HepG2 (cell line): ENCODE data around the gene NEDD8. TPM values are rescaled to one million over a fixed set of nuclear protein-coding genes. Genes with fewer than 3 reads are reported as not detected.

Source experiments
- ATAC-seq: fragments of 200-7000 bp; cut with Tn5 transposase; 3 replicates; pipeline ENCODE4 v1.9.1; 2020; ENCODE audit warnings: mild to moderate bottlenecking, moderate library complexity
- BruUV-seq: library from RNA; stranded (reverse); fragments of 400-500 nt; replicated peaks from 2 replicates; lab custom pipeline; 2021; lab: Mats Ljungman, UMichigan
- CTCF ChIA-PET: fragments of 300-600 bp; formaldehyde crosslinking; extraction: SDS; loops from one replicate; lab custom pipeline; 2021; ENCODE audit warnings: low total read pairs, inconsistent platforms, low intra/inter-chr PET ratio; lab: Yijun Ruan, JAX
- POLR2A ChIA-PET: fragments of 350-600 bp; sonication (Branson Sonifier 250); formaldehyde crosslinking; loops from one replicate; lab custom pipeline; 2020; ENCODE audit warnings: antibody characterized with exemption, inconsistent platforms; lab: Yijun Ruan, JAX
- DNase-seq: peaks from one replicate; pipeline ENCODE4 v3.0.0-alpha.2; 2015; ENCODE audit warnings: low spot score
- FAIRE-seq: peaks from 3 replicates; lab custom pipeline; 2011; peaks lifted over from hg19 to GRCh38; lab: Jason Lieb, UNC
- H2AFZ ChIP-seq: one replicate; pipeline ENCODE4 v1.6.1; 2011; ENCODE audit warnings: low read length, inconsistent platforms
- H3K27ac ChIP-seq: fragments of 300-600 bp; 3 replicates; pipeline ENCODE4 v1.8.0; 2011; ENCODE audit warnings: mixed run types, mild to moderate bottlenecking, mixed read lengths, low read length, inconsistent platforms; ENCODE audit not compliant: insufficient read depth; ENCODE audit errors: extremely low read length
- H3K27me3 ChIP-seq, 2 experiments: fragments of 200-600 bp in 1 of 2; 2 replicates in 1 of 2; 3 replicates in 1 of 2; pipeline versions ENCODE4 v1.6.0 to v1.8.0; 2011; ENCODE audit warnings: low read length in 2 of 2, mild to moderate bottlenecking in 2 of 2, moderate library complexity in 2 of 2, inconsistent platforms in 1 of 2; ENCODE audit not compliant: insufficient read depth in 2 of 2, control insufficient read depth in 1 of 2
- H3K36me3 ChIP-seq, 2 experiments: fragments of 200-600 bp in 1 of 2; replicated peaks in 1 of 2; 2 replicates in 1 of 2; 3 replicates in 1 of 2; pipeline versions ENCODE4 v1.5.1 to v1.8.0; 2011; ENCODE audit warnings: low read length in 2 of 2, inconsistent platforms in 1 of 2; ENCODE audit not compliant: insufficient read depth in 2 of 2, control insufficient read depth in 1 of 2
- H3K4me1 ChIP-seq: 2 replicates; pipeline ENCODE4 v1.5.1; 2012; ENCODE audit warnings: low read length, inconsistent platforms; ENCODE audit not compliant: insufficient read depth
- H3K4me2 ChIP-seq: 2 replicates; pipeline ENCODE4 v1.6.0; 2011; ENCODE audit warnings: low read depth, low read length, inconsistent platforms
- H3K4me3 ChIP-seq, 3 experiments: fragments of 200-600 bp in 1 of 3; sonication (generic), shearing (Covaris generic) in 1 of 3; replicated peaks in 1 of 3; 2 replicates each; pipeline ENCODE4 v1.5.1; 2011 to 2016; ENCODE audit warnings: low read length in 3 of 3, inconsistent platforms in 2 of 3, low read depth in 2 of 3, mild to moderate bottlenecking in 2 of 3, control low read depth in 1 of 3, mixed read lengths in 1 of 3; ENCODE audit not compliant: insufficient read depth in 1 of 3
- H3K79me2 ChIP-seq: one replicate; pipeline ENCODE4 v1.6.1; 2011; ENCODE audit warnings: low read length, inconsistent platforms; ENCODE audit not compliant: insufficient read depth
- H3K9ac ChIP-seq: 2 replicates; pipeline ENCODE4 v1.6.0; 2011; ENCODE audit warnings: mild to moderate bottlenecking, low read depth, low read length, inconsistent platforms; ENCODE audit not compliant: insufficient read depth
- H3K9me3 ChIP-seq: 2 replicates; pipeline ENCODE4 v1.5.1; 2012; ENCODE audit warnings: mild to moderate bottlenecking, low read length
- H4K20me1 ChIP-seq: 2 replicates; pipeline ENCODE4 v1.6.0; 2011; ENCODE audit warnings: inconsistent platforms, mild to moderate bottlenecking, low read length, moderate library complexity; ENCODE audit not compliant: insufficient read depth
- CEBPG ChIP-seq: IDR thresholded peaks from 2 replicates; pipeline ENCODE4 v1.6.1; 2016
- CERS6 ChIP-seq: sonication (generic); formaldehyde crosslinking; IDR thresholded peaks from 2 replicates; pipeline ENCODE4 v1.5.0; 2020; ENCODE audit warnings: missing genetic modification reagents
- CTCF ChIP-seq: sonication (generic); formaldehyde crosslinking; IDR thresholded peaks from 2 replicates; pipeline ENCODE4 v1.5.0; 2020; ENCODE audit warnings: mild to moderate bottlenecking, missing genetic modification reagents, moderate library complexity
- HIVEP1 ChIP-seq: sonication (generic); formaldehyde crosslinking; IDR thresholded peaks from 2 replicates; pipeline ENCODE4 v1.4.0; 2020; ENCODE audit warnings: mild to moderate bottlenecking, missing genetic modification reagents
- KAT8 ChIP-seq: IDR thresholded peaks from 2 replicates; pipeline ENCODE4 v1.6.1; 2016; ENCODE audit warnings: missing genetic modification reagents, missing compliant biosample characterization
- NR3C1 ChIP-seq: sonication (generic); formaldehyde crosslinking; IDR thresholded peaks from 2 replicates; pipeline ENCODE4 v1.4.0; 2020; ENCODE audit warnings: missing genetic modification reagents
- POLR2A ChIP-seq, 2 experiments: IDR thresholded peaks; 2 replicates each; pipeline ENCODE4 v1.6.1; 2011; ENCODE audit warnings: low read depth in 2 of 2, low read length in 2 of 2, mild to moderate bottlenecking in 1 of 2, moderate library complexity in 1 of 2; ENCODE audit not compliant: insufficient read depth in 1 of 2
- RFX5 ChIP-seq: IDR thresholded peaks from 2 replicates; pipeline ENCODE4 v1.6.1; 2011; ENCODE audit warnings: low read depth, low read length, improper control_type of control experiment
- SMYD3 ChIP-seq: sonication (generic); formaldehyde crosslinking; IDR thresholded peaks from 2 replicates; pipeline ENCODE4 v1.8.1; 2023; ENCODE audit warnings: mild to moderate bottlenecking, missing genetic modification reagents
- THAP11 ChIP-seq: IDR thresholded peaks from 2 replicates; pipeline ENCODE4 v1.6.1; 2016; ENCODE audit warnings: missing biosample characterization, missing genetic modification reagents
- TP53 ChIP-seq: sonication (generic); formaldehyde crosslinking; conservative IDR thresholded peaks from 2 replicates; pipeline ENCODE4 v1.4.0; 2020; ENCODE audit warnings: missing genetic modification reagents
- ZFP90 ChIP-seq: sonication (generic); formaldehyde crosslinking; IDR thresholded peaks from 2 replicates; pipeline ENCODE4 v1.8.0; 2022; ENCODE audit warnings: missing genetic modification reagents, mild to moderate bottlenecking, inconsistent platforms, borderline replicate concordance
- ZNF256 ChIP-seq: sonication (generic); formaldehyde crosslinking; conservative IDR thresholded peaks from 2 replicates; pipeline ENCODE4 v1.4.0; 2020; ENCODE audit warnings: missing genetic modification reagents
- ZNF382 ChIP-seq: sonication (generic); formaldehyde crosslinking; IDR thresholded peaks from 2 replicates; pipeline ENCODE4 v1.5.0; 2020; ENCODE audit warnings: missing genetic modification reagents, mild to moderate bottlenecking, borderline replicate concordance
- ZNF589 ChIP-seq: sonication (generic); formaldehyde crosslinking; conservative IDR thresholded peaks from 2 replicates; pipeline ENCODE4 v1.8.0; 2022; ENCODE audit warnings: mild to moderate bottlenecking, moderate library complexity, missing genetic modification reagents
- ZNF605 ChIP-seq: sonication (generic); formaldehyde crosslinking; IDR thresholded peaks from 2 replicates; pipeline ENCODE4 v1.8.0; 2022; ENCODE audit warnings: mild to moderate bottlenecking, missing genetic modification reagents
- ZNF615 ChIP-seq: sonication (generic); formaldehyde crosslinking; IDR thresholded peaks from 2 replicates; pipeline ENCODE4 v1.5.0; 2020; ENCODE audit warnings: mild to moderate bottlenecking, missing genetic modification reagents, borderline replicate concordance
- WGBS: methylation state at CpG from one replicate; pipeline ENCODE4 v1.1.6; 2017; ENCODE audit warnings: low lambda C conversion rate; 5-methylcytosine and 5-hydroxymethylcytosine counted together
- in situ Hi-C: cut with HindIII; loops from 2 replicates; pipeline ENCODE4 v1.10.0; 2017; ENCODE audit warnings: low pct_unique_long_range_greater_than_20kb; ENCODE audit not compliant: extremely low pct_ligation_motif_present
- intact Hi-C: fragments of 100-400 bp; cut with micrococcal nuclease; formaldehyde crosslinking; loops from one replicate; pipeline ENCODE4 v1.10.0; 2022; ENCODE audit not compliant: unreplicated experiment
- polyA plus RNA-seq, 8 experiments: library from polyadenylated mRNA; depleted of rRNA in 3 of 8; stranded (reverse) in 7 of 8; unstranded in 1 of 8; fragments of >200 nt; fragmentation: Illumina TruSeq in 4 of 8; extraction: Trizol in 4 of 8; gene quantifications; 2 replicates each; pipeline versions ENCODE4 v1.2.1 to v1.2.3, GENCODE V29; 2011 to 2016; ENCODE audit warnings: low read depth in 4 of 8, missing spikeins in 1 of 8, mixed read lengths in 1 of 8; ENCODE audit not compliant: insufficient read depth in 1 of 8
- total RNA-seq, 5 experiments: library from RNA; depleted of rRNA; stranded (reverse); fragments of >200 nt; fragmentation: Illumina TruSeq; extraction: Trizol; gene quantifications; 2 replicates each; pipeline ENCODE4 v1.2.3, GENCODE V29; 2016; ENCODE audit warnings: low read depth in 1 of 5
- TF ChIP-seq, protein P1 (sequence below): sonication (generic); formaldehyde crosslinking; IDR thresholded peaks from 2 replicates; pipeline ENCODE4 v1.5.0; 2020; ENCODE audit warnings: mild to moderate bottlenecking, missing genetic modification reagents, borderline replicate concordance

NEDD8 gene
- total and polyA plus RNA-seq, 2 of the 13 experiments (the other 11 are each of a cell fraction or from before 2014, with no cell fraction given), result 535 to 713 TPM

DNA sequence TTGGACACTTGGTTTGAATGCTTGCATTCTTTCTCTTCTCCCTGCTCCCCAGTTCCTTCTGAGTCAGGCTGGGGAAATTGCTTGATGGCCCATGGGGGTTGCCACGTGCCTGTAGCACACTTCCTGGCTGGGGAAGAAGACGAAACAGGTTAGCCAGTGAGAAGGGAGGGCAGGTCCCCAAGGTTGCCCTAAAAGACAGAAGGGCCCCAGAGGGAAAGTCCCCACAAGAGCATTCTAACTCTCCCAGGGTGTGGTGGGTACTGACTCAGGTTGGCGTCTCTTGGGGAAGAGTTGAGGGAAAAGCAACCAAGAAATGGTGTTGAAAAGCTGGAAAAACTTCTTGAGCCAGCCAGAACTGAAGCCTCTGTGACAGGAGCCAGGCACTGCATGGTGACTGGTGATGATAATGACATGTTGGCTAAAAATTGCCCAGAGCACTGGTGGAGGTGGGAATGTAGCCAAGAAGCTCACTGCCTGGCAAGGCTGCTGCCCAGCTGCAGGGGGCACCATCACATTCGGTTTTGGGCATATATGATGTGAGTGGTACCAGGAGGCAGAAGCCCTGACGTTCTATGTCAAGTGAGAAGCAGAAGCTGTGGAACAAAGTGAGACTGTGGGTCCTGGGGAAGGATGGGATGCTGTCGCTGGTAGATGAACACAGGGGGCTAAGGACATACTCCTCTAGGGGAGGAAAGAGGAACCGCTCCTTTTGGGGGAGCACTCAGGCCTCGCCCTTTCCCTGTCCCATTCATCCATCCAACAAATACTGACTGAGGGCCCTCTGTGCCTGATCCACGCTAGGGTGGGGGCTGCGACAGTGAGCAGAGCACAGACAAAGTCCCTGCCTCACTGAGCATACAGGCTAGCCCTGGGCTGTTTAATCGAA is 47.4 kb upstream of the NEDD8 start:
- 82% methylated on average over 11 of the region's 11 CpGs for WGBS
- Histone ChIP-seq H3K9ac (no peak overlapping the region), H3K4me3 (no peak overlapping the region), H3K27ac (no peak overlapping the region), H4K20me1 (no peaks in the 10 kb centered on the region), H3K9me3 (no peaks in the 10 kb centered on the region), H3K27me3 (no peaks in the 10 kb centered on the region), H3K4me1 (no peaks in the 10 kb centered on the region), H2AFZ (no peak overlapping the region), H3K36me3 (no peaks in the 10 kb centered on the region), H3K4me2 (no peak overlapping the region), H3K79me2 (peaks cover 2% of the 10 kb centered on the region)
- BruUV-seq, result no TSS peak
- in situ Hi-C loops, result no loop called here
- ATAC-seq (no peak), DNase-seq (no peak), FAIRE-seq (no peak)
- ChIA-PET CTCF (no interaction called here), POLR2A (interaction anchor here (0.9 to 4.8 kb wide), 4 partner anchors 9 to 84 kb away, joined by 3 to 27 read pairs (median 3); partner anchors contain the start of genes RABGGTA and TM9SF1)
- intact Hi-C loops, result no loop called here
- TF ChIP-seq ZNF256, result no peak
- no peak for TF ChIP-seq SMYD3
- TF ChIP-seq, protein P1, sequence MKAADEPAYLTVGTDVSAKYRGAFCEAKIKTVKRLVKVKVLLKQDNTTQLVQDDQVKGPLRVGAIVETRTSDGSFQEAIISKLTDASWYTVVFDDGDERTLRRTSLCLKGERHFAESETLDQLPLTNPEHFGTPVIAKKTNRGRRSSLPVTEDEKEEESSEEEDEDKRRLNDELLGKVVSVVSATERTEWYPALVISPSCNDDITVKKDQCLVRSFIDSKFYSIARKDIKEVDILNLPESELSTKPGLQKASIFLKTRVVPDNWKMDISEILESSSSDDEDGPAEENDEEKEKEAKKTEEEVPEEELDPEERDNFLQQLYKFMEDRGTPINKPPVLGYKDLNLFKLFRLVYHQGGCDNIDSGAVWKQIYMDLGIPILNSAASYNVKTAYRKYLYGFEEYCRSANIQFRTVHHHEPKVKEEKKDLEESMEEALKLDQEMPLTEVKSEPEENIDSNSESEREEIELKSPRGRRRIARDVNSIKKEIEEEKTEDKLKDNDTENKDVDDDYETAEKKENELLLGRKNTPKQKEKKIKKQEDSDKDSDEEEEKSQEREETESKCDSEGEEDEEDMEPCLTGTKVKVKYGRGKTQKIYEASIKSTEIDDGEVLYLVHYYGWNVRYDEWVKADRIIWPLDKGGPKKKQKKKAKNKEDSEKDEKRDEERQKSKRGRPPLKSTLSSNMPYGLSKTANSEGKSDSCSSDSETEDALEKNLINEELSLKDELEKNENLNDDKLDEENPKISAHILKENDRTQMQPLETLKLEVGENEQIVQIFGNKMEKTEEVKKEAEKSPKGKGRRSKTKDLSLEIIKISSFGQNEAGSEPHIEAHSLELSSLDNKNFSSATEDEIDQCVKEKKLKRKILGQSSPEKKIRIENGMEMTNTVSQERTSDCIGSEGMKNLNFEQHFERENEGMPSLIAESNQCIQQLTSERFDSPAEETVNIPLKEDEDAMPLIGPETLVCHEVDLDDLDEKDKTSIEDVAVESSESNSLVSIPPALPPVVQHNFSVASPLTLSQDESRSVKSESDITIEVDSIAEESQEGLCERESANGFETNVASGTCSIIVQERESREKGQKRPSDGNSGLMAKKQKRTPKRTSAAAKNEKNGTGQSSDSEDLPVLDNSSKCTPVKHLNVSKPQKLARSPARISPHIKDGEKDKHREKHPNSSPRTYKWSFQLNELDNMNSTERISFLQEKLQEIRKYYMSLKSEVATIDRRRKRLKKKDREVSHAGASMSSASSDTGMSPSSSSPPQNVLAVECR (CRISPR knock-in tag), result 0 out of 2 replicates have a peak, but pooled peaks have one; percentile 8
- no peak for TF ChIP-seq ZNF605 (CRISPR knock-in tag)
- no peak for TF ChIP-seq ZNF382 (CRISPR knock-in tag)
- no peak for TF ChIP-seq ZFP90 (CRISPR knock-in tag)
- no peak for TF ChIP-seq CERS6 (CRISPR knock-in tag)
- TF ChIP-seq NR3C1, result no peak
- TF ChIP-seq THAP11 (CRISPR knock-in tag), result no peak
- TF ChIP-seq RFX5, result peak; percentile 58; the same call in 1 of the 2 replicates
- no peak for TF ChIP-seq TP53
- 0 out of 2 replicates have a peak, but pooled peaks have one; percentile 47 for TF ChIP-seq HIVEP1 (CRISPR knock-in tag)
- TF ChIP-seq CEBPG (CRISPR knock-in tag), result no peak
- TF ChIP-seq ZNF615 (CRISPR knock-in tag), result no peak
- TF ChIP-seq POLR2A (IDR thresholded peaks at IDR 0.05; ENCODE audit: insufficient read depth in 1 of 2, low read depth in 2 of 2, low read length in 2 of 2), result 0 out of 4 replicates have a peak, but pooled peaks of 1 of the 2 experiments have one; percentile 10
- no peak for TF ChIP-seq ZNF589
- no peak for TF ChIP-seq KAT8 (CRISPR knock-in tag)
- TF ChIP-seq CTCF (CRISPR knock-in tag), result peak; percentile 33; the same call in 1 of the 2 replicates
